HepG2 (cell line): ENCODE data around the gene CPSF6. TPM values are rescaled to one million over a fixed set of nuclear protein-coding genes. Genes with fewer than 3 reads are reported as not detected.

Experiments
- ASH2L ChIP-seq: fragments of 300-600, 200-600 bp; sonication (generic); IDR thresholded peaks from 2 replicates; pipeline ENCODE4 v1.7.0; 2017; ENCODE audit warnings: low read depth, mild to moderate bottlenecking, moderate library complexity, mixed read lengths, low read length; ENCODE audit not compliant: insufficient read length
- BCL3 ChIP-seq: sonication (generic); formaldehyde crosslinking; IDR thresholded peaks from 2 replicates; pipeline ENCODE4 v1.5.1; 2020; ENCODE audit warnings: mild to moderate bottlenecking, missing genetic modification reagents, moderate library complexity
- CCDC6 ChIP-seq: sonication (generic); formaldehyde crosslinking; IDR thresholded peaks from 2 replicates; pipeline ENCODE4 v1.8.1; 2022; ENCODE audit warnings: mild to moderate bottlenecking, missing genetic modification reagents, moderate library complexity
- HDAC1 ChIP-seq: sonication (generic); formaldehyde crosslinking; IDR thresholded peaks from 2 replicates; pipeline ENCODE4 v1.5.1; 2020; ENCODE audit warnings: mild to moderate bottlenecking, missing genetic modification reagents
- HNRNPLL ChIP-seq: fragments of 200-400 bp; formaldehyde crosslinking; IDR thresholded peaks from 2 replicates; pipeline ENCODE4 v1.6.1; 2017; ENCODE audit warnings: mild to moderate bottlenecking, low read depth, low read length; ENCODE audit not compliant: poor library complexity, severe bottlenecking
- KMT2B ChIP-seq: IDR thresholded peaks from 2 replicates; pipeline ENCODE4 v1.6.1; 2016; ENCODE audit warnings: missing genetic modification reagents, missing compliant biosample characterization
- MED8 ChIP-seq: sonication (generic); formaldehyde crosslinking; IDR thresholded peaks from 2 replicates; pipeline ENCODE4 v1.8.1; 2023; ENCODE audit warnings: mild to moderate bottlenecking, missing genetic modification reagents; ENCODE audit not compliant: insufficient replicate concordance
- MEIS2 ChIP-seq: sonication (generic); formaldehyde crosslinking; IDR thresholded peaks from 2 replicates; pipeline ENCODE4 v1.9.0; 2021; ENCODE audit warnings: mild to moderate bottlenecking, missing genetic modification reagents
- MIER2 ChIP-seq: IDR thresholded peaks from 2 replicates; pipeline ENCODE4 v1.6.1; 2016; ENCODE audit warnings: missing biosample characterization, missing genetic modification reagents
- MXD1 ChIP-seq: sonication (generic); formaldehyde crosslinking; IDR thresholded peaks from 2 replicates; pipeline ENCODE4 v1.4.0; 2020; ENCODE audit warnings: mild to moderate bottlenecking, missing genetic modification reagents
- PLRG1 ChIP-seq: fragments of 450-650 bp; conservative IDR thresholded peaks from 2 replicates; pipeline ENCODE4 v1.6.1; 2016
- PRDM4 ChIP-seq: sonication (generic); formaldehyde crosslinking; IDR thresholded peaks from 2 replicates; pipeline ENCODE4 v1.9.0; 2021; ENCODE audit warnings: missing genetic modification reagents, borderline replicate concordance
- REL ChIP-seq: sonication (generic); formaldehyde crosslinking; conservative IDR thresholded peaks from 2 replicates; pipeline ENCODE4 v1.8.0; 2022; ENCODE audit warnings: mild to moderate bottlenecking, missing genetic modification reagents, moderate library complexity
- SNRNP70 ChIP-seq: fragments of 200-400 bp; formaldehyde crosslinking; IDR thresholded peaks from 2 replicates; pipeline ENCODE4 v1.6.1; 2017; ENCODE audit warnings: mild to moderate bottlenecking, low read depth, low read length, moderate library complexity
- YY1 ChIP-seq: IDR thresholded peaks from 2 replicates; pipeline ENCODE4 v1.6.1; 2011; ENCODE audit warnings: low read length, low read depth, moderate library complexity, mild to moderate bottlenecking; ENCODE audit not compliant: insufficient read depth, insufficient replicate concordance
- ZBTB2 ChIP-seq: sonication (generic); formaldehyde crosslinking; IDR thresholded peaks from 2 replicates; pipeline ENCODE4 v1.8.0; 2022; ENCODE audit warnings: low read depth, missing genetic modification reagents
- ZFX ChIP-seq: sonication (generic); formaldehyde crosslinking; IDR thresholded peaks from 2 replicates; pipeline ENCODE4 v1.4.0; 2020; ENCODE audit warnings: mild to moderate bottlenecking, low read depth, missing genetic modification reagents, moderate library complexity
- ZFY ChIP-seq: sonication (generic); formaldehyde crosslinking; IDR thresholded peaks from 2 replicates; pipeline ENCODE4 v1.4.0; 2020; ENCODE audit warnings: missing genetic modification reagents
- ZNF12 ChIP-seq: sonication (generic); formaldehyde crosslinking; IDR thresholded peaks from 2 replicates; pipeline ENCODE4 v1.5.0; 2020; ENCODE audit warnings: missing genetic modification reagents
- ZNF329 ChIP-seq: sonication (generic); formaldehyde crosslinking; IDR thresholded peaks from 2 replicates; pipeline ENCODE4 v1.9.0; 2021; ENCODE audit warnings: low read depth, mild to moderate bottlenecking, missing genetic modification reagents
- ZNF33B ChIP-seq: sonication (generic); formaldehyde crosslinking; IDR thresholded peaks from 2 replicates; pipeline ENCODE4 v1.5.1; 2020; ENCODE audit warnings: mild to moderate bottlenecking, missing genetic modification reagents
- ZNF432 ChIP-seq: sonication (generic); formaldehyde crosslinking; IDR thresholded peaks from 2 replicates; pipeline ENCODE4 v1.5.0; 2020; ENCODE audit warnings: missing genetic modification reagents, mild to moderate bottlenecking, borderline replicate concordance
- ZNF564 ChIP-seq: sonication (generic); formaldehyde crosslinking; IDR thresholded peaks from 2 replicates; pipeline ENCODE4 v1.8.1; 2023; ENCODE audit warnings: mild to moderate bottlenecking, missing genetic modification reagents
- ZNF788 ChIP-seq: sonication (generic); formaldehyde crosslinking; IDR thresholded peaks from 2 replicates; pipeline ENCODE4 v1.5.0; 2020; ENCODE audit warnings: mild to moderate bottlenecking, missing genetic modification reagents, borderline replicate concordance
- ZSCAN21 ChIP-seq: sonication (generic); formaldehyde crosslinking; IDR thresholded peaks from 2 replicates; pipeline ENCODE4 v1.8.0; 2022; ENCODE audit warnings: mild to moderate bottlenecking, missing genetic modification reagents, moderate library complexity, borderline replicate concordance
- polyA plus RNA-seq, 8 experiments: library from polyadenylated mRNA; depleted of rRNA in 3 of 8; stranded (reverse) in 7 of 8; unstranded in 1 of 8; fragments of >200 nt; fragmentation: Illumina TruSeq in 4 of 8; extraction: Trizol in 4 of 8; gene quantifications; 2 replicates each; pipeline versions ENCODE4 v1.2.1 to v1.2.3, GENCODE V29; 2011 to 2016; ENCODE audit warnings: low read depth in 4 of 8, missing spikeins in 1 of 8, mixed read lengths in 1 of 8; ENCODE audit not compliant: insufficient read depth in 1 of 8
- total RNA-seq, 5 experiments: library from RNA; depleted of rRNA; stranded (reverse); fragments of >200 nt; fragmentation: Illumina TruSeq; extraction: Trizol; gene quantifications; 2 replicates each; pipeline ENCODE4 v1.2.3, GENCODE V29; 2016; ENCODE audit warnings: low read depth in 1 of 5

CPSF6 gene
- total and polyA plus RNA-seq, 2 of the 13 experiments (the other 11 are each of a cell fraction or from before 2014, with no cell fraction given): 41.8 to 71.0 TPM

- TF ChIP-seq BCL3 (CRISPR knock-in tag) (no peak), ZFX (CRISPR knock-in tag) (peak; percentile 55; the same call in 1 of the 2 replicates), MEIS2 (CRISPR knock-in tag) (no peak), MIER2 (no peak), CCDC6 (CRISPR knock-in tag) (peak; percentile 42; the same call in 1 of the 2 replicates), ZNF12 (CRISPR knock-in tag) (no peak), MED8 (CRISPR knock-in tag) (peak; percentile 18), SNRNP70 (no peak), HDAC1 (0 out of 2 replicates have a peak, but pooled peaks have one; percentile 17), ZFY (CRISPR knock-in tag) (peak; percentile 47), MXD1 (CRISPR knock-in tag) (no peak; the same call in 1 of the 2 replicates), HNRNPLL (no peak), REL (CRISPR knock-in tag) (0 out of 2 replicates have a peak, but pooled peaks have one; percentile 51), ZNF564 (CRISPR knock-in tag) (no peak), ZSCAN21 (CRISPR knock-in tag) (no peak), PLRG1 (no peak), ASH2L (peak; percentile 70), ZNF788 (CRISPR knock-in tag) (no peak), PRDM4 (CRISPR knock-in tag) (no peak), YY1 (no peak), ZNF33B (CRISPR knock-in tag) (no peak), ZNF329 (CRISPR knock-in tag) (no peak), ZNF432 (CRISPR knock-in tag) (no peak), ZBTB2 (peak; percentile 44; the same call in 1 of the 2 replicates), KMT2B (CRISPR knock-in tag) (no peak)
Measured at GRCh38 chr12:69239922-69240630, 707 bp downstream of the CPSF6 start (continued).
